Measurements from ENCODE around the gene GIT1.

- no peak for TF ChIP-seq EZH2phosphoT487 (conservative IDR thresholded peaks at IDR 0.05; ENCODE audit: low read length)
- no peak for TF ChIP-seq CTCF (IDR thresholded peaks at IDR 0.05; ENCODE audit: insufficient read depth, low read length, poor library complexity, severe bottlenecking)
Measured at GRCh38 chr17:29597361-29598172, 8.1 kb upstream of the GIT1 start.
